Measurements from ENCODE around the gene MSRB3. TPM values are rescaled to one million over a fixed set of nuclear protein-coding genes. Genes with fewer than 3 reads are reported as not detected.

MSRB3 gene
- total RNA-seq, 1 donor from 2014 or later, result 47.3 TPM

DNA sequence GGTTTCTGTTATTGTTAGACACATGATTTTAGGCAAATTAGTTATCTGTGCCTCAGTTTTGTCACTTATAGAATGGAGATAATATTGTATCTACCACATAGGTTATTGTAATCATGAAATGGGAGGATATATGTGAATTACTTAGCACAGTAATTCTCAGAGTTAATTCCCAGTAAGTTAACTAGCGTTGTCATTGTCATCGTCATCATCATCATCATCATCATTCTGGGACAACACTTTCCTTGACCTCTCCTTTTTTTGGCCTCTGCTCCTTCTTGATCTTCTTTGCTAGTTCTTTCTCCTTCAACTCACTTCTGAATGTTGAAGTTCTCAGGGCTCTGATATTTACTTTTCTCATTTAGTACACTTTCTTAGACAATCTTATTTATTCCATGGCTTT, 13.8 kb downstream of the MSRB3 start:
- TF ChIP-seq, protein P1, sequence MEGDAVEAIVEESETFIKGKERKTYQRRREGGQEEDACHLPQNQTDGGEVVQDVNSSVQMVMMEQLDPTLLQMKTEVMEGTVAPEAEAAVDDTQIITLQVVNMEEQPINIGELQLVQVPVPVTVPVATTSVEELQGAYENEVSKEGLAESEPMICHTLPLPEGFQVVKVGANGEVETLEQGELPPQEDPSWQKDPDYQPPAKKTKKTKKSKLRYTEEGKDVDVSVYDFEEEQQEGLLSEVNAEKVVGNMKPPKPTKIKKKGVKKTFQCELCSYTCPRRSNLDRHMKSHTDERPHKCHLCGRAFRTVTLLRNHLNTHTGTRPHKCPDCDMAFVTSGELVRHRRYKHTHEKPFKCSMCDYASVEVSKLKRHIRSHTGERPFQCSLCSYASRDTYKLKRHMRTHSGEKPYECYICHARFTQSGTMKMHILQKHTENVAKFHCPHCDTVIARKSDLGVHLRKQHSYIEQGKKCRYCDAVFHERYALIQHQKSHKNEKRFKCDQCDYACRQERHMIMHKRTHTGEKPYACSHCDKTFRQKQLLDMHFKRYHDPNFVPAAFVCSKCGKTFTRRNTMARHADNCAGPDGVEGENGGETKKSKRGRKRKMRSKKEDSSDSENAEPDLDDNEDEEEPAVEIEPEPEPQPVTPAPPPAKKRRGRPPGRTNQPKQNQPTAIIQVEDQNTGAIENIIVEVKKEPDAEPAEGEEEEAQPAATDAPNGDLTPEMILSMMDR (IDR thresholded peaks at IDR 0.05), result no peak
- peaks cover 4% of the 10 kb centered on the region for H3K4me1 ChIP-seq

GRCh38 chr12:65293735-65294134, 15.3 kb downstream of the MSRB3 start:
- no peaks in the 10 kb centered on the region for H3K27me3 ChIP-seq (ENCODE audit: low read depth)
- DNase-seq (no peak), ATAC-seq (no peak)
- H3K9me3 ChIP-seq, result no peaks in the 10 kb centered on the region
- intact Hi-C loops (cut with DNase I), result no loop called here
- H3K27ac ChIP-seq, result no peak overlapping the region
- H3K36me3 ChIP-seq, result no peaks in the 10 kb centered on the region
- peaks cover 4% of the 10 kb centered on the region for H3K4me1 ChIP-seq
- no peak overlapping the region for H3K4me3 ChIP-seq
- TF ChIP-seq, protein P1 (IDR thresholded peaks at IDR 0.05), result no peak

More for the DNA sequence above, 13.8 kb downstream of the MSRB3 start:
- H3K27ac ChIP-seq, result no peak overlapping the region
- no peaks in the 10 kb centered on the region for H3K36me3 ChIP-seq
- no peaks in the 10 kb centered on the region for H3K27me3 ChIP-seq (ENCODE audit: low read depth)
- H3K4me3 ChIP-seq, result no peak overlapping the region
- no peaks in the 10 kb centered on the region for H3K9me3 ChIP-seq
- DNase-seq (no peak), ATAC-seq (no peak)
- intact Hi-C loops (cut with DNase I), result no loop called here

DNA sequence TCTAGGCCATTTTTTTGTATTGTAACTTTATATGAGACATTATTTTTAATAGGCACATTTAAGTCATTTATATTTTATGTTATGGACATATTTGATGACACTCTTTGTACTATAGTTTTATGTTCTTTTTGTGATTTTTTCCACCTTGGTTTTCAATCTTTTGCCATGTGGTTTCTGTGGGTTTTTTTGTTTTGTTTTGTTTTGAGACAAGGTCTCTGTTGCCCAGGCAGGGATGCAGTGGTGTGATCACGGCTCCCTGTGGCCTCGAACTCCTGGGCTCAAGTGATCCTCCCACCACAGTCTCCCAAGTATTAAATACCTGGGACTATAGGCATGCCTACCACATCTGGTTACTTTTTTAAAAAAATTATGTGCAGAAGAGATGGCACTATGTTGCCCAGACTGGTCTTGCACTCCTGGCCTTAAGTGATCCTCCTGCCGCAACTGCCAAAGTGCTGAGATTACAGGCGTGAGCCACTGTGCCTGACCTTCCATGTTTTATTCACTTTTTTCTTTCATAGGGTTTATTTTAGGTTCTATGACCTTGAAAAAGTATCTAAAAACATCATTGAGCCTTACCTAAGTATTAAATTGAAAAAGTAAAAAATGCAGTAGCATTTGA, 16.3 kb downstream of the MSRB3 start:
- Histone ChIP-seq H3K9me3 (no peaks in the 10 kb centered on the region), H3K36me3 (no peaks in the 10 kb centered on the region), H3K4me3 (no peak overlapping the region), H3K27ac (no peak overlapping the region), H3K27me3 (ENCODE audit: low read depth) (no peaks in the 10 kb centered on the region), H3K4me1 (peaks cover 4% of the 10 kb centered on the region)
- ATAC-seq, result no peak
- TF ChIP-seq, protein P1 (IDR thresholded peaks at IDR 0.05), result no peak
- intact Hi-C loops (cut with DNase I), result no loop called here
- DNase-seq, result no peak

- ATAC-seq, result no peak
- intact Hi-C loops (cut with DNase I), result no loop called here
- TF ChIP-seq, protein P1 (IDR thresholded peaks at IDR 0.05), result no peak
Observed at GRCh38 chr12:65296508-65297265, 18.2 kb downstream of the MSRB3 start.

DNA sequence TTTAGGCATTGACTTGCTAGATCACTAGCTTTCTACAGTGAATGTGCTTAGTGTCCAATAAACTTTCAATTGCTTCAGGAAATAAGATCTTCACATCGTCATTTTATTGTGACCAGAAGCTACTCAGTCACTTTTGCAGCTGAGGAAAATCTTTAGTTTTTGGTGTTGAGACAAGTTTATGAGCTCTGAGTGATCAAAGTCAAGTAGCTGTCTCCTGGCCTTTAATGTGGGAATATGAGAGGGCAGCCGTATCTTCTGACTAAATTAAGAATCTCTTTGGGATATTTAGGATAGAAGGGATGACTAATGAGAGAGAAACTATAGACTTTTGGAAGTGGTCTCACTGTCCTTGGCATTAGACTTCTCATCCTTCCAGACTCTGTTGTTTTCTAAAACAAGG, 21.6 kb downstream of the MSRB3 start:
- TF ChIP-seq, protein P1 (IDR thresholded peaks at IDR 0.05), result no peak
- intact Hi-C loops (cut with DNase I), result no loop called here
- DNase-seq (no peak), ATAC-seq (no peak)
- Histone ChIP-seq H3K27ac (no peak overlapping the region), H3K4me3 (no peak overlapping the region), H3K27me3 (ENCODE audit: low read depth) (no peaks in the 10 kb centered on the region), H3K9me3 (no peaks in the 10 kb centered on the region), H3K4me1 (peaks cover 4% of the 10 kb centered on the region), H3K36me3 (no peaks in the 10 kb centered on the region)

More at GRCh38 chr12:65296508-65297265, 18.2 kb downstream of the MSRB3 start:
- Histone ChIP-seq H3K27ac (no peak overlapping the region), H3K9me3 (no peaks in the 10 kb centered on the region), H3K36me3 (no peaks in the 10 kb centered on the region), H3K27me3 (ENCODE audit: low read depth) (no peaks in the 10 kb centered on the region), H3K4me1 (peaks cover 4% of the 10 kb centered on the region), H3K4me3 (no peak overlapping the region)
- no peak for DNase-seq

Data from lower lobe of right lung (tissue), 2 donors.